HG03521 (cell line): ENCODE results near the gene RAB3GAP2.
"Not testable (repeated sequence)": the region's sequence is repeated elsewhere in the genome, so short reads cannot be mapped to it uniquely, and the experiment has no call there.

ENCODE experiments used
- ATAC-seq: cut with Tn5 transposase; IDR thresholded peaks from one replicate; pipeline ENCODE4 v1.9.1; 2021; ENCODE audit warnings: mild to moderate bottlenecking, moderate library complexity; ENCODE audit not compliant: unreplicated experiment

The RAB3GAP2 gene

DNA sequence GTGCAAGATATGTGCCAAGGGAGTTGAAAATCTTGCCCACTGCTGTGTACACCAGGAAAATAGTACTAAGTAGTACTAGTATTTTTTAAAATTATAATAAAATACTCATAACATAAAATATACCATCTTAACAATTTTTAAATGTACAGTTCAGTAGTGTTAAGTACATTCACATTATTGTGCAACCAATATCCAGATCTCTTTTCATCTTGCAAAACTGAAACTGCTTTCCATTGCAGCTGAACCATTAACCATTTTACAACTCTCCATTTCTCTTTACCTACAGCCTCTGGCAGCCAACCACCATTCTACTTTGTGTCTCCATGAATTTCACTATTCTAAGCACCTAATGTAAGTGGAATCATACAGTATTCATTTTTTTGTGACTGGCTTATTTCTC is 19.3 kb upstream of the RAB3GAP2 start:
- no peak for ATAC-seq

DNA sequence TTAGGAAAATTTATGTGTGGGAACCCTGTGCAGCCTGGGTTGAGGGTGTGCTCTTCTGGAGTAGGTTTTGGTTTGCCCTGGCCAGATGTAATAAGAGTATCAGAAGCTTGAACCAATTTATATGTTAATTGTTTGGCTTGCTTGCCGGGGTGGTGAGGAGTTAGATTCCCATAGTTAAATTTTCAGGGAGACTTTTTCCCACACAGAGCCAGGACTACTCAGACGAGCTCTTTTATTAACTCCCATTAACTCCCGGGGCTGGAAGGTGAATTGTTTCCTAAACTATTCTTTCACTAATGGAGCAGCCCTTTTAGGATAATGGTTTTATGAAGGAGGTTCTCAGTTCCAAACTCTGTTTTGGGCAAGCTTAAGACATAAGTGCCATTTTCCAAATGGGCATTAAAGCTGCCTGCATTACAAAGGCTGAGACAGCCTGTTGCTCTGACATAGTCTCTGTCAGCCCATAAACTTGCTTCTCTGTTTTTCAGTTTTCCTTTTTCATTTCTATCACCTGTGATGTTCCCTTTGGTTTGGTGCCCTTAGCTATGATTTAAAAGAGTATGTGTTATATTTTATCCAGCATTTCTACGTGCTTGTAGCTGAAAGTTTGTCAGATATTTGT is 18.0 kb upstream of the RAB3GAP2 start:
- ATAC-seq, result no peak

DNA sequence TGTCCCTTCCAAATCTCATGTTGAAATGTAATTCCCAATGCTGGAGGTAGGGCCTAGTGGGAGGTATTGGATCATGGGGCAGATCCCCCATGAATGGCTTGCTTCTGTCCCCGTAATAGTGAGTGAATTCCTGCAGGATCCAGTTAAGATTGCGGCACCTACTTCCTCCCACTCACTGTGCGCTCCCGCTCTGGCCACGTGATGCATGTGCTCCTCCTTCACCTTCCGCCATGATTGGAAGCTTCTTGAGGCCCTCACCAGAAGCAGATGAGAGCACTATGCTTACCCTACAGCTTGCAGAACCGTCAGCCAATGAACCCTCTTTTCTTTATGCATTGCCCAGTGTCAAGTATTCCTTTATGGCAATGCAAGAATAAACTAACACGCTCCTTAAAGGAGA is 14.9 kb upstream of the RAB3GAP2 start:
- no peak for ATAC-seq

DNA sequence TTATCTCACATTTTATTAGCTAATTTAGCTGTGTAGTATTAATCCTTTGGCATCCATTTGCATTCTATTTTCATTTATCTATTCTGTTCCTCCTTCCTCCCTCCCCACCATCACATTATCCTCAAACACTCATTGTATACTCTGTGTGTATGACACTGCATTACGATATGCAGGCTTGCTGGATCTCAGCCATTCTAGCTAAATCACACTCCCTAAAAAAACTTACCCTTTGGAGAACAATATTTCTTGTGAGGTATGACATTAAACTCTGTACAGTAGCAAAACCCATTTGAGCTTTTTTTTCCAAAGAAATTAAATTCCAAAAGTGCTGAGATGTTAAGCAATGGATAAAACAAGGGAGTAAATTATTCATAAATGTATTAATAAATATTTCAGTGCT is 11.4 kb upstream of the RAB3GAP2 start:
- no peak for ATAC-seq

DNA sequence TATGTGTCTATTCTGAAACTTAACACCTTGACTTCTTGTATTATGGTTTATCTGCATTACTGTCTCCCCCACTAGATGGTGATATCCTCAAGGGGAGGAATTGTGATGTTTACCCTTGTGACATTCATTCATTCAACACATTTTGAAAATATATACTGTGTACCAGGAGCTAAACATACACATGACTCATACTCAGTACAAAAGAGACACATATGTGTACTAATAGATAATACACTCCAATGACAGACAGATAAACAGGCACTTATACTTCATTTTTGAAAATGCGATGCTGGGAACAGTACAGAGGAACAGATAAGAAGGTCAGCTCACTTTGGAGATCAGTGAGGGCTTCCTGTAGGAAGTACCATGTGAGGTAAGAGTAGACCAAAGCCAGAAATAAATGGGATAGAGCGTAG is 8.9 kb upstream of the RAB3GAP2 start:
- ATAC-seq, result no peak

DNA sequence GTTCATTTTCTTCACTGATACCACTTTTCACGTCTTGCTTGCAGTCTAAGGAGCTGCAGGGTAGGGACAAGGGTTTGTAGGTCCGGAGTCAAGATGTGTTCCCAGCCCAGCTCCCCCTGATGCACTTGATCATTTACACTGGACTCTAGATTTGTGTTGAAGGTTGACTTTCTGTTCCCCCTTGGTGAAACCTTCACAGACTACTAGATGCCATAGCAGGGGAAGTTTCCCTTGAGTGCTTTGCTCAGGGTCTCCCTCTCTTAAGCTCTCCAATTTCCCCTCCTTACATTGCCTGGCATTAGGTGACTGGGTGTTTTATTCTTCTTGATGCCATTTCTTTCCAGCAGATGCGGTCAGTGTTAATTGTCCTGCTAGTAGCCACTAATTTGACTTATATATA is 8.0 kb upstream of the RAB3GAP2 start:
- ATAC-seq, result no peak

DNA sequence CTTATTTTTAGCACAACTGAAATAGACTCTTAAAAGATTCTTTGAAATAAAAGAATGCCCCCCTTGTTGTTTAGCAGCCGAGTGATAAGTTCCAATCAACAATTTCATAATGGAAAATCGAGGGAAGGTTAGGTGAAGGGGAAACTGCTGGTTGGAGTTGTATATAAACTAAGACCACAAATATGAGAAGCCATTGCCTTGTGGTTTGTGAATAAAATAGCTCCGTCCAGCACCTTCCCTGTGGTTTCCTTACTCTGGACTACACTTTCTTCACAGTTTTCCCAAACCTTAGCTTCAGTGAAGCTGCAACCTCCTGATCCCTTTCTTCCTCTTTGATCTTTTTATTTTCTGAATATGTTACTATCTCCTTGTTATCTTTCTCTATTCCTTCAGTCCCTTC is 6.7 kb upstream of the RAB3GAP2 start:
- no peak for ATAC-seq

DNA sequence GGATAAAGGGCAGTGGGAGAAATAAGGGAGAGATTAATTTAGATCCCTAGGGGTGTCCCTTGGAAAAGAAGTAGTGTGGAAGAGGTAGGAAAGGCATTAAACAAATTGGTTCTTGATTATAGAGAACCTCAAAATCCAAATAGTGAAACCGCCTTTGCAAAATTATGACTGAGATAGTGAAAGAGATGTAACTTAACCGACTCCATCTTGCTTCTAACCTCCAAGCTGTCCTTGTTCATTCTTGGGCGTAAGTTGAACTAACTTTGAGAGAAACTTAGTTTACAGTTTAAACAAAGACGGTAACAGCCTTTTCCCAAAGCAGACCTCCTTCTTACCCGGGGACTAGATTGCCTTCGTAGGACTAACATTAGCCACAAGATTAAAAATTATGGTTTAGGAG is 3.2 kb upstream of the RAB3GAP2 start:
- no peak for ATAC-seq

DNA sequence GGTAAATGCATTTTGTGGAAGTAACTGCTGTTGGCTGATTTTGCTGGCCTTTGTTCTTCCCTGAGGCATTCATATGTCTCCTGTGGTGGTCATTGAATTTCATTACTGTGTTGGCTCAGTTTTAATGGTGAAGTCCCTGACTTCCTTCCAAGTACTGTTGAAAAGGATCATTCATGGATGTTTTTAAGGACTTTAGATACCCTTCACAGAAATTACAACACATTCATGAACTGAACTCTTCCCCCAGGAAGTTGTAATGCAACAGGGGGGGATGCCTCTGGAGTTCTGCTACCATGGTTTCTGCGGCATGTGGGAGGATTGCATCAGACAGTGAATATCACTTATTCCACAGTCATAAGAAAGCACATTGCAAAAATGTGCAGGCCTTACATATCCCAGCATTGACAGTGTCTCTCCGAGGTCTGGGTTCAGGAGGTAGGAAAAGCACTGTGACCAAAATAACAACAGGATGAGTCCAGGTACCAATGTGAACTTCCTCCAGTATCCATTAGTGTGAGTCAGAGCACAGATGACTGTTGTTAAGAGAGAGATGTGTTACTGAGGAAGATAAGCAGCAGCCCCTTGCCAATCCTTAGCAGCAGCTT is 2.1 kb upstream of the RAB3GAP2 start:
- ATAC-seq, result no peak

DNA sequence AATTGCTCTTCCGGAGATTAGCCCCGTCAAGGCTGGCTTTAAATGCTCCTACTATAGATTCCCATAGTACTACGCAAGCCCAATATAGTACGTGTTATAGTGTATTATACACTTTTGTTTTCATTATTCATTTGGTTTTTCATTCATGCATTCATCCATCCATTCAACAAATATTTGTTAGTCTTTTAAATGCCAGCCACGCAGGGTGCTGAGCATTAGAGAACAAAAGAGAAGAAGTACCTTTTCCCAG is 513 bp upstream of the RAB3GAP2 start:
- ATAC-seq, result no peak

DNA sequence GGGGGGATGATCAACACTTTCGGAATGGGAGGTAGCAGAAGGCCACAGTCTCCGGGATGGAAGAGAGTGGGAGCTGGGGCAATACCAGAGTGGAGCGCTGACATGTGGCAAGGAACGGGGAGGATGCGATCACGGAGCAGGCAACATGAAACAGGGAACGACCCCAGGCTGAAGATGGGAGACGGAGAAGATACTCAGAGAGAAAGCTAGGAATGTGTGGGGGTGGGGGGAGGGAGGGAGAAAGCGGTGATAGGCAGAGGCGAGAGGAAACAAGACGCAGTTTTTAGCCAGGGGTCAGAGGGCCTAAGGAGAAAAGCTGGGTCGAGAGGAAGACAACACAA is 577 bp downstream of the RAB3GAP2 start:
- no peak for ATAC-seq

DNA sequence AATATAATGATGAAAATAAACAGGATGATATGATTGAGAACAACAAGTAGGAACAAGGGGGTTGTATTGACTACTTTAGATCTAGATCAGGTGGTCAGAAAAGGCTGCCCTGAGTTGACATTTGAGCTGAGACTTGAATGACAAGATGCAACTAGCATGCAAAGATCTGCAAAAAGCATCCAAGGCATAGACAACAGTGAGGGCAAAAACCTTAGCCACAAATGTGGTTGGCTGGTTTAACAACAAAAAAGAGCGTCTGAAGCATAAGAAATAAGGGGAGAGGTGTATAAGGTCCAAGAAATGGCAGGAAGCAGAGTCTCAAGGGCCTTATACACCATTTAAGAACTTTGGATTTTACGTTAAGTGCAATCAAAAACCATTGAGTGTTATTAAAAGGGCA is 3.2 kb downstream of the RAB3GAP2 start:
- no peak for ATAC-seq

DNA sequence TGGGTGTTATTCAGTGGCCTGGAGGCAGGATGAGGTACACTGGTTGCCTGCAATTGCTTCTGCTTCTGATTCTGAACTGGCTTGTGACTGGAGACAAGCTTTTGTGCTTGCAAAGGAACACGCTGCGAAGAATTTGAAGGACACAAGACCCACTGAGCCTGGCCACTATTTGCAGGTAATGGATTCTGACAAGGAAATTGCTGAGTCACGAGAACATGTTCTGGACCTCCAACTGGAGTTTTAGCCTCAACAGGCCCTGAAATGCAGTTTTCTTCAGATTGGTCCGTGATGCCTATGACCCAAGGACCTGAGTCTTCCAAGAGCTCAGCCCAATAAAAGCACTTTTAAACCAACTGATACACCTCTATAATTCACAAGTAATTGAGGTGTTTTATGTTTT is 4.6 kb downstream of the RAB3GAP2 start:
- ATAC-seq, result no peak

DNA sequence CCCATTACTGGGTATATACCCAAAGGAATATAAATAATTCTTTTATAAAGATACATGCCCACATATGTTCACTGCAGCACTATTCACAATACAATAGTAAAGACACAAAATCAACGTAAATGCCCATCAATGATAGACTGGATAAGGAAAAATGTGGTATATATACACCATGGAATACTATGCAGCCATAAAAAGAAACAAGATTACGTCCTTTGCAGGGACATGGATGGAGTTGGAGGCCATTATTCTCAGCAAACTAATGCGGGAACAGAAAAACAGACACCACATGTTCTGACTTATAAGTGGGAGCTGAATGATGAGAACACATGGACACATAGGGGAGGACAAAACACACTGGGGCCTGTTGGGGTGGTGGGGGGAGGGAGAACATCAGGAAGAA is 12.0 kb downstream of the RAB3GAP2 start:
- ATAC-seq, result not testable (repeated sequence)

DNA sequence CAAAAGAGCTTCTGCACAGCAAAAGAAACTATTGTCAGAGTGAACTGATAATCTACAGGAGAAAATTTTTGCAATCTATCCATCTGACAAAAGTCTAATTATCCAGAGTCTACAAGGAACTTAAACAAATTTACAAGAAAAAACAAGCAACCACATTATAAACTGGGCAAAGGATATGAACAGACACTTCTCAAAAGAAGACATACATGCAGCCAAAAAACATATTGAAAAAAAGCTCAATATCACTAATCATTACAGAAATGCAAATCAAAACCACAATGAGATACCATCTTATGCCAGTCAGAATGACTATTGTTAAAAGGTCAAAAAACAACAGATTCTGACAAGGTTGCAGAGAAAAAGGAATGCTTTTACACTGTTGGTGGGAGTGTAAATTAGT is 12.5 kb downstream of the RAB3GAP2 start:
- ATAC-seq, result not testable (repeated sequence)

DNA sequence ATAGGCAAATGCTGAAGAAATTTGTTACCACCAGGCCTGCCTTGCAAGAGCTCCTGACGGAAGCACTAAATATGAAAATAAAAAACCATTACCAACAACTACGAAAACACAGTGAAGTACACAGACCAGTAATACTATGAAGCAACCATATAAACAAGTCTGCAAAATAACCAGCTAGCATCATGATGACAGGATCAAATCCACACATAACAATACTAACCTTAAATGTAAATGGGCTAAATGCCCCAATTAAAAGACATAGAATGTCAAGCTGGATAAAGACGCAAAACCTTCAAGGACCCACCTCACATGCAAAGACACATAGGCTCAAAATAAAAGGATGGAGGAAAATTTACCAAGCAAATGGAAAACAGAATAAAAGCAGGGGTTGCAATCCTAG is 16.1 kb downstream of the RAB3GAP2 start:
- ATAC-seq, result not testable (repeated sequence)

DNA sequence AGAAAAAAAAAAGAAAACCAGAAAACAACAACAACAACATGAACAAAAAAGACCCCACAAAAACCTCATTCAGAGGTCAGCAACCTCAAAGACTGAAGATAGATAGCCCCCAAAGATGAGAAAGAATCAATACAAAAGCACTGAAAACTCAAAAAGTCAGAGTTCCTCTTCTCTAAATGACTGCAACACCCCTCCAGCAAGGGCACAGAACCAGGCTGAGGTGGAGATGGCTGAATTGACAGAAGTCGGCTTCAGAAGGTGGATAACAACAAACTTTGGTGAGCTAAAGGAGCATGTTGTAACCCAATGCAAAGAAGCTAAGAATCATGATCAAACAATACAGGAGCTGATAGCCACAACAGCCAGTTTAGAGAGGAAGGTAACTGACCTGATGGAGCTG is 17.0 kb downstream of the RAB3GAP2 start:
- ATAC-seq, result no peak

DNA sequence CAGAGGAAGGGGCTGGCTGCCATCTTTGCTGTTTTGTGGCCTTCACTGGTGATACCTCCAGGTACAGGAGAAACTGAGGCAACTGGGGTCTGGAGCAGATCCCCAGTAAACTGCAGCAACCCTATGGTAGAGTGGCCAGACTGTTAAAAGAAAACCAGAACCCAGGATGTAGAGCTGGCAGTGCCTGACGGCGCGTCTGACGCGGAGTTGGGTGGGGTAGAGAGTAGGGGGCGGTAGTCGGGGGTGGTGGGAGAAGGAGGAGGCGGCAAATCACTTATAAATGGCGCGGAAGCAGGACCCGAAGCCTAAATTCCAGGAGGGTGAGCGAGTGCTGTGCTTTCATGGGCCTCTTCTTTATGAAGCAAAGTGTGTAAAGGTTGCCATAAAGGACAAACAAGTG is 19.0 kb downstream of the RAB3GAP2 start:
- not testable (repeated sequence) for ATAC-seq

DNA sequence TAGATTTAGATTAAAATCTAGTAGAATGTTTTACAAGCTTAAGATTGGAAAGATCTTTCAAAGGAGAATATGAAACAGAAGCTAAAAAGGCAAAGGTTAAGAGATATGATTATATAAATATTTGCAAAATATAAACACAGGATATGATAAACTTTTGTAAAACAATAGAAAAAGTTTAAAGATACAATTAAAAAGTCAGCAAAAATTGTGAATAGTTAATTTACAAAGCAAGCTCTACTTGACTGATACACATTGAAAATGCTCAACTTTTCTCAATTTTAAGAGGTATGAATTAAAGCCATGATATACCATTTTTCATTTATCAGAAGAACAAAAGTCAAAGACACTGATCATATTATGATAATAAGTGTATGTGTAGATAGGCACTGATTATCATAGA is 21.0 kb downstream of the RAB3GAP2 start:
- ATAC-seq, result no peak

DNA sequence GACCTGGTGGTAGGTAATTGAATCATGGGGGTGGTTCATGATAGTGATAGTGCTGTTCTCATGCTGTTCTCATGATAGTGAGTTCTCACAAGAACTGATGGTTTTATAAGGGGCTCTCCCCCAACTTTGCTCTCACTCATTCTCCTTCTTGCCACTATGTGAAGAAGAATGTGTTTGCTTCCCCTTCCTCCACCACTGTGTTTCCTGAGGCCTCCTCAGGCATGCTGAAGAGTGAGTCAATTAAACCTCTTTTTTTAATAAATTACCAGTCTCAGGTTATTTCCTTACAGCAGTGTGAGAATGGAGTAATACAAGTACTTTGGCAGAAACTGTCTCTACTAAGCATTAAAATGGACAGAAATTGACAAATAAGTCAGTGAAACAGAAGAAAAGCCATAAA is 21.6 kb downstream of the RAB3GAP2 start:
- no peak for ATAC-seq

DNA sequence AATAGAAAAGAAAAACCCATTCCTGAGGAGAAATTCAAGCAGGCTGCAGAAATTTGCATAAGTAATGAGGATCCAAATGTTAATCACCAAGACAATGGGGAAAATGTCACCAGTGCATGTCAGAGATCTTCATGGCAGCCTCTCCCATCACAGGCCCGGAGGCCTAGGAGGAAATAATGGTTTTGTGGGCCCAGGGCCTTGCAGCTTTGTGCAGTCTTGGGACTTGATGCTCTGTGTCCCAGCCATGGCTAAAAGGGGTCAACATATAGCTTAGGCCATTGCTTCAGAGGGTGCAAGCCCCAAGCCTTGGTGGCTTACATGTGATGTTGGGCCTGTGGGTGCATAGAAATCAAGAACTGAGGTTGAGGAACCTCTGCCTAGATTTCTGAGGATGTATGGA is 22.7 kb downstream of the RAB3GAP2 start:
- ATAC-seq, result no peak

DNA sequence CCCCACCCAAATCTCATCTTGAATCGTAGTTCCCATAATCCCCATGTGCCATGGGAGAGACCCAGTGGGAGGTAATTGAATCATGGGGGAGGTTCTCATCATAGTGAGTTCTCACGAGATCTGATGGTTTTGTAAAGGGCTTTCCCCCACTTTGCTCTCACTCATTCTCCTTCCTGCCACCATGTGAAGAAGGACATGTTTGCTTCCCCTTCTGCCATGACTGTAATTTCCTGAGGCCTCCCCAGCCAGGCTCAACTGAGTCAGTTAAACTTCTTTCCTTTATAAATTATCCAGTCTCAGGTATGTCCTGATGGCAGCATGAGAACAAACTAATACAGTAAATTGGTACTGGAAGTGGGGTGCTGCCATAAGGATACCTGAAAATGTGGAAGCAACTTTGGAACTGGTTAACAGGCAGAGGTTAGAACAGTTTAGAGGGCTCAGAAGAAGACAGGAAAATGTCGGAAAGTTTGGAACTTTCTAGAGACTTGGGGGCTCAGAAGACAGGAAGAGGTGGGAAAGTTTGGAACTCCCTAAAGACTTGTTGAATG is 23.5 kb downstream of the RAB3GAP2 start:
- not testable (repeated sequence) for ATAC-seq

DNA sequence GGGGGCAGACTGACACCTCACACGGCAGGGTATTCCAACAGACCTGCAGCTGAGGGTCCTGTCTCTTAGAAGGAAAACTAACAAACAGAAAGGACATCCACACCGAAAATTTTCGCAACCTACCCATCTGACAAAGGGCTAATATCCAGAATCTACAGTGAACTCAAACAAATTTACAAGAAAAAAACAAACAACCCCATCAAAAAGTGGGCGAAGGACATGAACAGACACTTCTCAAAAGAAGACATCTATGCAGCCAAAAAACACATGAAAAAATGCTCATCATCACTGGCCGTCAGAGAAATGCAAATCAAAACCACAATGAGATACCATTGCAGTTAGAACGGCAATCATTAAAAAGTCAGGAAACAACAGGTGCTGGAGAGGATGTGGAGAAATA is 26.4 kb downstream of the RAB3GAP2 start:
- ATAC-seq, result not testable (repeated sequence)
